K562 (cell line): ENCODE measurements around the gene WDR27.

Experiments used
- NR2C2 ChIP-seq, 2 experiments: fragments of 200-800 bp in 1 of 2; sonication (Bioruptor generic) in 1 of 2; sonication (generic) in 1 of 2; formaldehyde crosslinking in 1 of 2; IDR thresholded peaks; 2 replicates each; pipeline versions ENCODE4 v1.6.1 to v1.8.0; 2016 to 2022; ENCODE audit warnings: mild to moderate bottlenecking in 1 of 2, missing compliant biosample characterization in 1 of 2, missing genetic modification characterization in 1 of 2, missing genetic modification reagents in 1 of 2
- PCBP1 ChIP-seq: fragments of 200-400 bp; formaldehyde crosslinking; IDR thresholded peaks from 2 replicates; pipeline ENCODE4 v1.6.1; 2018; ENCODE audit warnings: mild to moderate bottlenecking, low read depth, low read length; ENCODE audit not compliant: poor library complexity, severe bottlenecking
- SRF ChIP-seq, 2 experiments: fragments of 250-450, 450-650 bp in 1 of 2; sonication (Bioruptor Pico) in 1 of 2; sonication (generic) in 1 of 2; formaldehyde crosslinking; IDR thresholded peaks; 2 replicates each; pipeline versions ENCODE4 v1.5.0 to v1.5.1; 2020 to 2022; ENCODE audit warnings: mild to moderate bottlenecking in 1 of 2, missing genetic modification reagents in 1 of 2
- U2AF2 ChIP-seq: fragments of 200-400 bp; formaldehyde crosslinking; optimal IDR thresholded peaks from 2 replicates; pipeline ENCODE3; 2017; ENCODE audit warnings: low read depth, mild to moderate bottlenecking, low read length

GRCh38 chr6:169518451-169518850, 183.4 kb downstream of the WDR27 start:
- TF ChIP-seq NR2C2 (CRISPR knock-in tag; IDR thresholded peaks at IDR 0.05) (no peak), NR2C2 (tag; IDR thresholded peaks at IDR 0.05) (no peak), U2AF2 (no peak), SRF (CRISPR knock-in tag; IDR thresholded peaks at IDR 0.05) (no peak), PCBP1 (no peak)
